Measurements from ENCODE around the gene NFIB. TPM values are rescaled to one million over a fixed set of nuclear protein-coding genes. Genes with fewer than 3 reads are reported as not detected.

NFIB gene
- total RNA-seq, 2 donors from 2014 or later, result 131 to 165 TPM

DNA sequence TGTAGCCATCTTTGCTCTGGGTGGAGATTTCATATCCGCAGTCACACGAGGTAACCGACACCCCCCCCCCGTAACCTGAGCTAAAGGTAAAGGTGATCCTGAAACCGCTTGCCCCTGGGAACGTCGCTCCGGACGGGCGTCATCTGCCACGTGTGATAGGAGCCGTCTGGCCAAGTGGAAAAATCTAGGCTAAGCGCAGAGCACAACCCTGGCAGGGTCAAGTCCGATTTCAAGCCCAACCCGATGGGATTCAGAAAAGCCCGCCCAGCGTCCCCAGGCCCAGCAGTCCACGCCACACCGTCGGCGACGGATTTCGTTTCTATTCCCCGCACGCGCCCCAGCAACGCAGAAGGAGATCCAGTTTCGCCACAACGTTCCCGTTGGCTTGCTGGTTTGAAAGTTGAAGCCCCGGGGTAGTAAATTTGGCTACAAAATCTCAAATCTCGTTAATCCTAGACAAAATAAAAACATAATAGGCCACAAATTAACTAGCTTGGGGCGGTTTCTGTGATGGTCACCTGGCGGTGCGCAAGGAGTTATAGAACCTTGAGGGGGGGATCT, 32.4 kb upstream of the NFIB start:
- Histone ChIP-seq H3K4me3 (peak overlapping the region; percentile 33 to 45), H3K36me3 (no peaks in the 10 kb centered on the region), H3K4me1 (replicated peaks) (no peaks in the 10 kb centered on the region), H3K9me3 (no peaks in the 10 kb centered on the region), H3K27ac (peak overlapping the region; percentile 81 to 83), H3K27me3 (replicated peaks; ENCODE audit: insufficient read depth) (no peaks in the 10 kb centered on the region)
- intact Hi-C loops (cut with DNase I), result loop anchor here (5.0 kb wide), 1 partner anchor 34 kb away; the partner anchor contains the start of gene NFIB
- WGBS, result 52% methylated on average over 35 of the region's 35 CpGs
- TF ChIP-seq POLR2AphosphoS5 (IDR thresholded peaks at IDR 0.05) (no peak), POLR2A (IDR thresholded peaks at IDR 0.05) (no peak)
- TF ChIP-seq, protein P1, sequence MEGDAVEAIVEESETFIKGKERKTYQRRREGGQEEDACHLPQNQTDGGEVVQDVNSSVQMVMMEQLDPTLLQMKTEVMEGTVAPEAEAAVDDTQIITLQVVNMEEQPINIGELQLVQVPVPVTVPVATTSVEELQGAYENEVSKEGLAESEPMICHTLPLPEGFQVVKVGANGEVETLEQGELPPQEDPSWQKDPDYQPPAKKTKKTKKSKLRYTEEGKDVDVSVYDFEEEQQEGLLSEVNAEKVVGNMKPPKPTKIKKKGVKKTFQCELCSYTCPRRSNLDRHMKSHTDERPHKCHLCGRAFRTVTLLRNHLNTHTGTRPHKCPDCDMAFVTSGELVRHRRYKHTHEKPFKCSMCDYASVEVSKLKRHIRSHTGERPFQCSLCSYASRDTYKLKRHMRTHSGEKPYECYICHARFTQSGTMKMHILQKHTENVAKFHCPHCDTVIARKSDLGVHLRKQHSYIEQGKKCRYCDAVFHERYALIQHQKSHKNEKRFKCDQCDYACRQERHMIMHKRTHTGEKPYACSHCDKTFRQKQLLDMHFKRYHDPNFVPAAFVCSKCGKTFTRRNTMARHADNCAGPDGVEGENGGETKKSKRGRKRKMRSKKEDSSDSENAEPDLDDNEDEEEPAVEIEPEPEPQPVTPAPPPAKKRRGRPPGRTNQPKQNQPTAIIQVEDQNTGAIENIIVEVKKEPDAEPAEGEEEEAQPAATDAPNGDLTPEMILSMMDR (IDR thresholded peaks at IDR 0.05), result no peak
- no peak for DNase-seq (ENCODE audit: low spot score)

GRCh38 chr9:14345354-14346230, 31.7 kb upstream of the NFIB start:
- DNase-seq (ENCODE audit: low spot score), result no peak
- Histone ChIP-seq H3K9me3 (no peaks in the 10 kb centered on the region), H3K36me3 (no peaks in the 10 kb centered on the region), H3K27me3 (replicated peaks; ENCODE audit: insufficient read depth) (no peaks in the 10 kb centered on the region), H3K4me3 (no peak overlapping the region), H3K27ac (peak overlapping the region in 1 of 2 donors; percentile 70), H3K4me1 (replicated peaks) (no peaks in the 10 kb centered on the region)
- TF ChIP-seq, protein P1 (IDR thresholded peaks at IDR 0.05), result no peak
- no peak for TF ChIP-seq POLR2A (IDR thresholded peaks at IDR 0.05)
- no peak for TF ChIP-seq POLR2AphosphoS5 (IDR thresholded peaks at IDR 0.05)
- 72% methylated on average over 39 of the region's 45 CpGs for WGBS
- intact Hi-C loops (cut with DNase I), result loop anchor here (5.0 kb wide), 1 partner anchor 33 kb away; the partner anchor contains the start of gene NFIB

- intact Hi-C loops (cut with DNase I), result loop anchor here (5.0 kb wide), 1 partner anchor 33 kb away; the partner anchor contains the start of gene NFIB
- WGBS, result 73% methylated on average over 9 of the region's 9 CpGs
These were observed 31.0 kb upstream of the NFIB start for GRCh38 chr9:14344941-14345353.

DNA sequence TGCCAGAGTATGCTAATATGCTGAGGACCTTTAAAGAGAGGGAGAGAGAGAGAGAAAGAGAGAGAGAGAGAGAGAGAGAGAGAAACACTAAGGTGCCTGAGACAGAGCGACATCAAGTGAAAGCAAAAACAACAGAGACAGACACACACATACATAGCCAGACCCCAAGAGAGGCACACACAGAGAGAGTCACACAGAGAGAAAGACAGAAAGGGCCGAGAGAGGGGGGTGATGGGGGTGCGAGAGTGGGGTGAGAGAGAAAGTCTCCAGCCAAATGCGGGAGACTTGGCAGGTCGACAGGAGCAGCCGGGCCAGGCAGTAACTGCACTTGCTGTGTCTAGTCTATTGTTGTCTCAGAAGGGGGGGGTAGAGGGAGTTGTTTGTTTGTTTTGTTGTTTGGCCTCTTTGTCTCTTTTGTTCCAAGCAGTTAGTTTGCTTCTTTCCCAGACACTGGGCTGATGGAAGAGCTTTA, 30.1 kb upstream of the NFIB start:
- no peaks in the 10 kb centered on the region for H3K36me3 ChIP-seq
- H3K4me3 ChIP-seq, result peak overlapping the region in 1 of 2 donors; percentile 22
- no peaks in the 10 kb centered on the region for H3K4me1 ChIP-seq (replicated peaks)
- no peak for DNase-seq (ENCODE audit: low spot score)
- no peaks in the 10 kb centered on the region for H3K27me3 ChIP-seq (replicated peaks; ENCODE audit: insufficient read depth)
- WGBS, result 15% methylated on average over 6 of the region's 6 CpGs
- H3K27ac ChIP-seq, result peak overlapping the region; percentile 58 to 70
- TF ChIP-seq POLR2AphosphoS5 (IDR thresholded peaks at IDR 0.05), result peak; percentile 4
- TF ChIP-seq, protein P1 (IDR thresholded peaks at IDR 0.05), result no peak
- intact Hi-C loops (cut with DNase I), result no loop called here
- H3K9me3 ChIP-seq, result no peaks in the 10 kb centered on the region

More at GRCh38 chr9:14344941-14345353, 31.0 kb upstream of the NFIB start:
- Histone ChIP-seq H3K4me1 (replicated peaks) (no peaks in the 10 kb centered on the region), H3K27ac (peak overlapping the region; percentile 58 to 70), H3K9me3 (no peaks in the 10 kb centered on the region), H3K4me3 (no peak overlapping the region), H3K36me3 (no peaks in the 10 kb centered on the region), H3K27me3 (replicated peaks; ENCODE audit: insufficient read depth) (no peaks in the 10 kb centered on the region)
- no peak for DNase-seq (ENCODE audit: low spot score)
- TF ChIP-seq POLR2AphosphoS5 (IDR thresholded peaks at IDR 0.05) (no peak), POLR2A (IDR thresholded peaks at IDR 0.05) (no peak)
- TF ChIP-seq, protein P1 (IDR thresholded peaks at IDR 0.05), result no peak
